Sciatic nerve (tissue), 2 donors: ENCODE measurements around the gene SAP25. TPM values are rescaled to one million over a fixed set of nuclear protein-coding genes. Genes with fewer than 3 reads are reported as not detected.
"Not testable (repeated sequence)": the region's sequence is repeated elsewhere in the genome, so short reads cannot be mapped to it uniquely, and the experiment has no call there.

Experiments used
- ATAC-seq: fragments of 200-7000 bp; cut with Tn5 transposase; one replicate; pipeline ENCODE4 v1.9.1; 2020; ENCODE audit warnings: mild to moderate bottlenecking, moderate library complexity
- DNase-seq: peaks from one replicate; pipeline ENCODE4 v3.0.0-alpha.2; 2020; ENCODE audit warnings: low spot score
- intact Hi-C: fragments of 100-400 bp; cut with DNase I; formaldehyde crosslinking; loops from one replicate; pipeline ENCODE4 v1.14.2; 2022
- total RNA-seq: library from RNA; stranded (reverse); fragmentation: NEBNext Ultra II Directional; extraction: Animal tissue kit (Norgen Biotek cat#: 25700); gene quantifications from one replicate; pipeline ENCODE4 v1.2.1, GENCODE V29; 2021
- donor health status: DM: no; HTN: no; CAD: no.
- donor health status: DM: no; HTN: no; CAD: no.

SAP25 gene
- total RNA-seq, 1 donor from 2014 or later = 13.6 TPM

- ATAC-seq = no peak
- intact Hi-C loops = no loop called here
- no peak for DNase-seq
Measured at GRCh38 chr7:100566018-100566531, 7.6 kb downstream of the SAP25 start.

- DNase-seq = no peak
- ATAC-seq = no peak
- intact Hi-C loops = loop anchor here (2.0 kb wide), 1 partner anchor 128 kb away; no protein-coding TSS in a partner anchor
Measured at GRCh38 chr7:100565133-100565571, 8.5 kb downstream of the SAP25 start.

- ATAC-seq, DNase-seq: not testable (repeated sequence)
Measured at GRCh38 chr7:100564405-100564804, 9.3 kb downstream of the SAP25 start.

GRCh38 chr7:100563809-100564400 lies 9.8 kb downstream of the SAP25 start:
- intact Hi-C loops = loop anchor here (2.0 to 5.0 kb wide), 2 partner anchors 97 to 129 kb away; no protein-coding TSS in a partner anchor
- ATAC-seq = peak; percentile 66
- peak; percentile 93 for DNase-seq

More at GRCh38 chr7:100564405-100564804, 9.3 kb downstream of the SAP25 start:
- intact Hi-C loops = loop anchor here (2.0 to 5.0 kb wide), 2 partner anchors 97 to 128 kb away; no protein-coding TSS in a partner anchor

GRCh38 chr7:100563100-100563564 lies 10.6 kb downstream of the SAP25 start:
- DNase-seq (no peak), ATAC-seq (no peak)
- intact Hi-C loops = loop anchor here (5.0 kb wide), 1 partner anchor 96 kb away; no protein-coding TSS in a partner anchor

GRCh38 chr7:100562195-100563099 lies 11.3 kb downstream of the SAP25 start:
- DNase-seq (no peak), ATAC-seq (no peak)
- intact Hi-C loops = loop anchor here (5.0 kb wide), 1 partner anchor 95 kb away; no protein-coding TSS in a partner anchor

- DNase-seq = no peak
- intact Hi-C loops = loop anchor here (5.0 kb wide), 1 partner anchor 94 kb away; no protein-coding TSS in a partner anchor
- no peak for ATAC-seq
Measured at GRCh38 chr7:100561491-100562194, 12.1 kb downstream of the SAP25 start.

- DNase-seq (no peak), ATAC-seq (no peak)
- intact Hi-C loops = no loop called here
Measured at GRCh38 chr7:100559127-100559526, 14.6 kb downstream of the SAP25 start.

GRCh38 chr7:100556541-100556940 lies 17.2 kb downstream of the SAP25 start:
- ATAC-seq (peak; percentile 25), DNase-seq (no peak)
- intact Hi-C loops = no loop called here

- intact Hi-C loops = no loop called here
- DNase-seq (no peak), ATAC-seq (no peak)
Measured at GRCh38 chr7:100555701-100556100, 18.0 kb downstream of the SAP25 start.

- ATAC-seq (no peak), DNase-seq (no peak)
Measured at GRCh38 chr7:100553032-100553431, 20.7 kb downstream of the SAP25 start.

GRCh38 chr7:100552532-100552931 lies 21.2 kb downstream of the SAP25 start:
- ATAC-seq (no peak), DNase-seq (no peak)
- intact Hi-C loops = no loop called here

More at GRCh38 chr7:100553032-100553431, 20.7 kb downstream of the SAP25 start:
- intact Hi-C loops = no loop called here

- ATAC-seq, intact Hi-C loops, DNase-seq: not testable (repeated sequence)
Measured at GRCh38 chr7:100548446-100548845, 25.3 kb downstream of the SAP25 start.

- intact Hi-C loops = no loop called here
- ATAC-seq = no peak
- no peak for DNase-seq
Measured at GRCh38 chr7:100547872-100548271, 25.8 kb downstream of the SAP25 start.

GRCh38 chr7:100546926-100547800 lies 26.5 kb downstream of the SAP25 start:
- ATAC-seq (no peak), DNase-seq (no peak)
- intact Hi-C loops = no loop called here

GRCh38 chr7:100546129-100546925 lies 27.4 kb downstream of the SAP25 start:
- ATAC-seq (peak; percentile 20), DNase-seq (no peak)
- intact Hi-C loops = no loop called here
